Measurements from ENCODE around the gene PFKL. TPM values are rescaled to one million over a fixed set of nuclear protein-coding genes. Genes with fewer than 3 reads are reported as not detected.

Gene PFKL
- polyA plus RNA-seq, 2 donors: 85.7 to 96.4 TPM

DNA sequence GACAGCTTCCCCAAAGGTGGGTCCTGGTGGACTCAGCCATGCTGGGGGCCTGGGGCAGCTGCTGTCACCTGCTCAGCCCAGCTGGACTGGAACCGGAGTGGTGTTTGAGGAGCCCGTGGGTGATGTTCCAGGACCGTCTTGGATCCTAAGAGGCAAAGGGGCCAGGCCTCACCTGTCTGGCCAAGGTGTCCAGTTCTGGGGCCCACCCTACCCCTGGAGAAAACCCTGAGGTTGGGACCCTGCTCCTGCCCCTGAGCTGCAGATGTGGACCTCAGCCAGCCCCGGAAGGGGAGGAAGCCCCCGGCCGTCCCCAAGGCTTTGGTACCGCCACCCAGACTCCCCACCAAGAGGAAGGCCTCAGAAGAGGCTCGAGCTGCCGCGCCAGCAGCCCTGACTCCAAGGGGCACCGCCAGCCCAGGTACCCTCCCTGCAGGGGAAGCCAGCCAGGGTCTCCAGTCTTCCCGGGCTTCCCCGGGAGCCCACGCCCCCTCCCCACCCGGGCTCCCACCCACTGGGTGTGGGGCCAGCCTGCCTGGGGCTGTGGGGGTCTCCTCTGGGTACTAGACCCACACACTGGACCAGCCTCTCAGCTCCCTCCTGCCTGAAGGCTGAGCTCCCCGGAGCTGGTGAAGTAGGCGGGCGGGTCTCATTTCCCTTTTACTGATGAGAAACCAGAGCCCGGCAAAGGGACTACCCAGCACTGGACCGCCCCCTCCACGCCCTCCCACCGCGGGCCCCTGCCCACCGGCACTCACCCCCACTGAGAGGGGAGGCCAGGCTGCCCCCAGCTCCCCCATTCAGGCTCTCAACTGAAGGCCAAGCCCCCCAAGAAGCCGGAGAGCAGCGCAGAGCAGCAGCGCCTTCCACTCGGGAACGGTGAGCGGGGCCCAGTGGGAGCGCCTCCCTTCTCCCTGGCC, 12.9 kb upstream of the PFKL start:
- 67 to 68% methylated on average over 31 of the region's 31 CpGs for WGBS, 2 donors
- Histone ChIP-seq H3K27me3 (ENCODE audit: control insufficient read depth in 1 of 2, insufficient read depth in 2 of 2, low read length in 2 of 2) (no peaks in the 10 kb centered on the region), H3K4me1 (ENCODE audit: control insufficient read depth in 2 of 2, insufficient read depth in 2 of 2, low read length in 1 of 2) (peaks cover 0 to 5% of the 10 kb centered on the region in 2 donors), H3K9me3 (ENCODE audit: control insufficient read depth in 2 of 2, insufficient read depth in 1 of 2, low read depth in 1 of 2, low read length in 1 of 2) (no peaks in the 10 kb centered on the region), H3K36me3 (ENCODE audit: control insufficient read depth in 2 of 2, insufficient read depth in 2 of 2, low read length in 1 of 2) (no peaks in the 10 kb centered on the region), H3K4me3 (ENCODE audit: low read depth in 1 of 2, low read length in 2 of 2) (no peak overlapping the region), H3K27ac (ENCODE audit: low read depth in 2 of 2, low read length in 1 of 2) (no peak overlapping the region)

DNA sequence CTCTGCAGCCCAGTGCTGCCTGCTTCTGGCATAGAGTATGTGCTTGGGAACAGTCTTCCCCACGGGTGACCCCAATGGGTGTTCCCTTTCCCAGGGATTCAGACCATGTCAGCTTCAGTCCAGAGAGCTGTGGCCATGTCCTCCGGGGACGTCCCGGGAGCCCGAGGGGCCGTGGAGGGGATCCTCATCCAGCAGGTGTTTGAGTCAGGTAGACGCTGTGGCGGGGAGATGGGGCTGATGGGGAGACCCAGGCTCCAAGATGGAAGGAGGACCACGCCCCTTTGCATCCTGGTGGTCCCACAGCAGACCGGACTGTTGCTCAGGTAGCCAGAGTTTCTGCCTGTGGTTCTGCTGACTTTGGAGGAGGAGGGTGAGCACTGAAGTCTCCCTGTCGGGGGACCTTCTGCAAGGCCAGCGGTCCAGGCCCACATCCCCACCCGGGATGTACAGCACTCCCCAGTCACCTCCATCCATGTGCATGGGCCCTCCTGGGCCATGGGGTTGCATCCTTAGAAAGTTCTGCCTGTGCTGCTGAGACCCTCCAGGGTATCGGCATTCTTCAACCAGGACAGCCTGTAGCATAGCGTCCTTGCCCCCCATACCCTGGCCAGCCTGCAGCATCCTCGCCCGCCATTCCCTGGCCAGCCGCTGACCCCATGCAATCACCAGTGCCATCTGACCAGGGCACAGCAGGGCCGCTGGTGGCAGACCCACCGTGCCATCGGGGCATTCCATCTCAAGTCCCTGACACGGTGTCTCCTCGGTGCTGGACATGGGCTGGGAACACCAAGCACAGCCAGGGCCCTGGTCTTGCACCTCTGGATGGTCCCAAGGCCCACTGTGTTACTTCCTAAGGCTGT, 11.4 kb upstream of the PFKL start:
- no peak overlapping the region for H3K4me3 ChIP-seq (ENCODE audit: low read depth in 1 of 2, low read length in 2 of 2)
- H3K36me3 ChIP-seq (ENCODE audit: control insufficient read depth in 2 of 2, insufficient read depth in 2 of 2, low read length in 1 of 2): no peaks in the 10 kb centered on the region
- no peaks in the 10 kb centered on the region for H3K9me3 ChIP-seq (ENCODE audit: control insufficient read depth in 2 of 2, insufficient read depth in 1 of 2, low read depth in 1 of 2, low read length in 1 of 2)
- no peaks in the 10 kb centered on the region for H3K27me3 ChIP-seq (ENCODE audit: control insufficient read depth in 1 of 2, insufficient read depth in 2 of 2, low read length in 2 of 2)
- WGBS, 2 donors: 86 to 90% methylated on average over 23 of the region's 23 CpGs
- peaks cover 0 to 5% of the 10 kb centered on the region in 2 donors for H3K4me1 ChIP-seq (ENCODE audit: control insufficient read depth in 2 of 2, insufficient read depth in 2 of 2, low read length in 1 of 2)
- H3K27ac ChIP-seq (ENCODE audit: low read depth in 2 of 2, low read length in 1 of 2): no peak overlapping the region

DNA sequence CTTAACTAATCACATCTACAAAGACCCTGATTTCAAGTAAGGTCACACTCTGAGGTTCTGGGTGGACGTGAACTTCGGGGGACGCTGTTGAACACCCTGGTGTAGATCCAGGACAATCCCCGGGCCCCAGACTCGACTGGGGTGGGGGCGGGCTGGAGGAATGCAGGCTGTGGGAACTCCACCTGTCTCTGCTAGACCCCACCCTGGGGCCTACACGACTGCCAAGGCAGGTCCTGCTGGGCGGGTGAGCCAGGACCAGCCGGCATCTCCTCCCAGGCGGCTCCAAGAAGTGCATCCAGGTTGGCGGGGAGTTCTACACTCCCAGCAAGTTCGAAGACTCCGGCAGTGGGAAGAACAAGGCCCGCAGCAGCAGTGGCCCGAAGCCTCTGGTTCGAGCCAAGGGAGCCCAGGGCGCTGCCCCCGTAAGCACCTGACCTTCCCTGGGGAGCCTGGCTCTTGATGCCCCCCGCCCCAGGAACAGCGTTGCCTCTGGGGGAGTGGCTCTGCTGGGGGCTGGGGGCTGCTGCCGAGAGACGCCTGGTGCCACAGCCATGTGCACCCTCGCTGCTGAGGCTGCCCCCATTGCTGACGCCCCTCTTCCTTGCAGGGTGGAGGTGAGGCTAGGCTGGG, 10.4 kb upstream of the PFKL start:
- H3K27me3 ChIP-seq (ENCODE audit: control insufficient read depth in 1 of 2, insufficient read depth in 2 of 2, low read length in 2 of 2): no peaks in the 10 kb centered on the region
- H3K27ac ChIP-seq (ENCODE audit: low read depth in 2 of 2, low read length in 1 of 2): no peak overlapping the region
- peaks cover 0 to 7% of the 10 kb centered on the region in 2 donors for H3K4me1 ChIP-seq (ENCODE audit: control insufficient read depth in 2 of 2, insufficient read depth in 2 of 2, low read length in 1 of 2)
- no peak overlapping the region for H3K4me3 ChIP-seq (ENCODE audit: low read depth in 1 of 2, low read length in 2 of 2)
- WGBS, 2 donors: 75 to 78% methylated on average over 24 of the region's 24 CpGs
- H3K36me3 ChIP-seq (ENCODE audit: control insufficient read depth in 2 of 2, insufficient read depth in 2 of 2, low read length in 1 of 2): no peaks in the 10 kb centered on the region
- H3K9me3 ChIP-seq (ENCODE audit: control insufficient read depth in 2 of 2, insufficient read depth in 1 of 2, low read depth in 1 of 2, low read length in 1 of 2): no peaks in the 10 kb centered on the region

- WGBS, 2 donors: 78 to 79% methylated on average over 16 of the region's 16 CpGs
- Histone ChIP-seq H3K27me3 (ENCODE audit: control insufficient read depth in 1 of 2, insufficient read depth in 2 of 2, low read length in 2 of 2) (no peaks in the 10 kb centered on the region), H3K27ac (ENCODE audit: low read depth in 2 of 2, low read length in 1 of 2) (no peak overlapping the region)
These were observed 9.4 kb upstream of the PFKL start for GRCh38 chr21:44290327-44291077.

GRCh38 chr21:44291078-44291935, 8.5 kb upstream of the PFKL start:
- Histone ChIP-seq H3K27me3 (ENCODE audit: control insufficient read depth in 1 of 2, insufficient read depth in 2 of 2, low read length in 2 of 2) (no peaks in the 10 kb centered on the region), H3K4me3 (ENCODE audit: low read depth in 1 of 2, low read length in 2 of 2) (no peak overlapping the region), H3K9me3 (ENCODE audit: control insufficient read depth in 2 of 2, insufficient read depth in 1 of 2, low read depth in 1 of 2, low read length in 1 of 2) (no peaks in the 10 kb centered on the region), H3K27ac (ENCODE audit: low read depth in 2 of 2, low read length in 1 of 2) (no peak overlapping the region), H3K4me1 (ENCODE audit: control insufficient read depth in 2 of 2, insufficient read depth in 2 of 2, low read length in 1 of 2) (peaks cover 2% of the 10 kb centered on the region in 2 donors), H3K36me3 (ENCODE audit: control insufficient read depth in 2 of 2, insufficient read depth in 2 of 2, low read length in 1 of 2) (no peaks in the 10 kb centered on the region)
- WGBS, 2 donors: 71 to 80% methylated on average over 31 to 33 of the region's 33 CpGs

More at GRCh38 chr21:44290327-44291077, 9.4 kb upstream of the PFKL start:
- Histone ChIP-seq H3K4me1 (ENCODE audit: control insufficient read depth in 2 of 2, insufficient read depth in 2 of 2, low read length in 1 of 2) (peaks cover 2 to 7% of the 10 kb centered on the region in 2 donors), H3K4me3 (ENCODE audit: low read depth in 1 of 2, low read length in 2 of 2) (no peak overlapping the region), H3K9me3 (ENCODE audit: control insufficient read depth in 2 of 2, insufficient read depth in 1 of 2, low read depth in 1 of 2, low read length in 1 of 2) (no peaks in the 10 kb centered on the region), H3K36me3 (ENCODE audit: control insufficient read depth in 2 of 2, insufficient read depth in 2 of 2, low read length in 1 of 2) (no peaks in the 10 kb centered on the region)

DNA sequence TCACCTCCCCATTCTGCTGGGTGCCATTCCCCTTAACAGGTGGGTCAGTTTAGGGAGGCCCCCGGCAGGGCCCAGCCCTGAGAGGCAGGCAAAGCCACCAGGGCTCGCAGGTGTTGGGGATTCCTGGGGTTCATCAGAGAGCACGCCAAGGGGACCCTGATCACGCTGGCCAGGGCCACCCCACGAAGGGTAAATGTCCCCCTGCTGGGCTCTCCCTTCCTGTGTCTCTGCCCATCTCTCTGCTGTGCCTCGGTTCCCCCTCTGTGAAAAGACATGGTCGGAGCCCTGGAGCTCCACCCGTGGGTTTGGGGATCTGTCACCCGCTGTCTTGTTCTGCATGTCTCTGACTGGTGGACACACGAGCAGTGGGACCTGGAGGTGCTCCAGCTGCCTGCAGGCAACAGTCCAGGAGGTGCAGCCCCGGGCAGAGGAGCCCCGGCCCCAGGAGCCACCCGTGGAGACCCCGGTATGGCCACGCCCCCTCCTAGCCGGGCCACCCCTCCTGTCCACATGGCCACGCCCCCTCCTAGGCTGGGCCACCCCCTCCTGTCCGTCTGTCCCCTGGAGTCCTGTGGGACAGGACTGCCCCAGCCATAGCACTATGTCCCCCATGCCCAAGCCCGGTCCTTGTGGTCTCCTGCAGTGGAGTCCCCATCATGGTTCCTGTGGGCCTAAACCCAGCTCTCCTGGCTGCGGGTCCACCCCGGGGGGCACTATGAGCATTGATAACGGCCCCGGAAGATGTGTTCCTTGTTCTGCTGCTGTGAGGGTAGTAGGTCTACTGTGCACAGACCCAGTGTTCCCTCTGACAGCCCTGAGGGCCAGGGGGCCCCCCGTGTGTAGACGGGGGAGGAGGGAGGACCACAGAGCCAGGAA, 7.7 kb upstream of the PFKL start:
- Histone ChIP-seq H3K4me1 (ENCODE audit: control insufficient read depth in 2 of 2, insufficient read depth in 2 of 2, low read length in 1 of 2) (peaks cover 2% of the 10 kb centered on the region in 2 donors), H3K27ac (ENCODE audit: low read depth in 2 of 2, low read length in 1 of 2) (no peak overlapping the region), H3K36me3 (ENCODE audit: control insufficient read depth in 2 of 2, insufficient read depth in 2 of 2, low read length in 1 of 2) (no peaks in the 10 kb centered on the region), H3K9me3 (ENCODE audit: control insufficient read depth in 2 of 2, insufficient read depth in 1 of 2, low read depth in 1 of 2, low read length in 1 of 2) (no peaks in the 10 kb centered on the region), H3K27me3 (ENCODE audit: control insufficient read depth in 1 of 2, insufficient read depth in 2 of 2, low read length in 2 of 2) (no peaks in the 10 kb centered on the region), H3K4me3 (ENCODE audit: low read depth in 1 of 2, low read length in 2 of 2) (no peak overlapping the region)
- WGBS, 2 donors: 59 to 62% methylated on average over 25 of the region's 25 CpGs

DNA sequence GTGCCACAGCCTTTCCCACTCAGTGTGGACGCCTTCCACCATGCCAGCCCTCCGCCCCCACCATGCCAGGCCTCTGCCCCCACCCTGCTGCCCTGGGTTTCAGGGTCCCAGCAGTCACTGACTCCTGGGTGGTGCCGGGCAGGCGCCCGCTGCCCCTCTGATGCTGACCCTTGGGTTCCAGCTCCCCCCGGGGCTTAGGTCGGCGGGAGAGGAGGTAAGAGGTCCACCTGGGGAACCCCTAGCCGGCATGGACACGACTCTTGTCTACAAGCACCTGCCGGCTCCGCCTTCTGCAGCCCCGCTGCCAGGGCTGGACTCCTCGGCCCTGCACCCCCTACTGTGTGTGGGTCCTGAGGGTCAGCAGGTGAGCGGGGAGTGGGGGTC, 7.0 kb upstream of the PFKL start:
- H3K36me3 ChIP-seq (ENCODE audit: control insufficient read depth in 2 of 2, insufficient read depth in 2 of 2, low read length in 1 of 2): no peaks in the 10 kb centered on the region
- no peaks in the 10 kb centered on the region for H3K27me3 ChIP-seq (ENCODE audit: control insufficient read depth in 1 of 2, insufficient read depth in 2 of 2, low read length in 2 of 2)
- no peak overlapping the region for H3K27ac ChIP-seq (ENCODE audit: low read depth in 2 of 2, low read length in 1 of 2)
- WGBS, 2 donors: 76 to 84% methylated on average over 15 of the region's 15 CpGs
- peaks cover 2 to 4% of the 10 kb centered on the region in 2 donors for H3K4me1 ChIP-seq (ENCODE audit: control insufficient read depth in 2 of 2, insufficient read depth in 2 of 2, low read length in 1 of 2)
- no peak overlapping the region for H3K4me3 ChIP-seq (ENCODE audit: low read depth in 1 of 2, low read length in 2 of 2)
- no peaks in the 10 kb centered on the region for H3K9me3 ChIP-seq (ENCODE audit: control insufficient read depth in 2 of 2, insufficient read depth in 1 of 2, low read depth in 1 of 2, low read length in 1 of 2)

Data from esophagus (tissue), 2 donors.